Ovary (tissue), 9 donors: ENCODE results near the gene MEGF9. TPM values are rescaled to one million over a fixed set of nuclear protein-coding genes. Genes with fewer than 3 reads are reported as not detected.

Source experiments
- DNase-seq, 5 donors: peaks; one replicate each; pipeline ENCODE4 v3.0.0-alpha.2; 2019 to 2020
- H3K27ac ChIP-seq, 2 donors: fragments of 200-600 bp; one replicate each; pipeline versions ENCODE4 v1.5.1 to v1.8.0; 2019 to 2022
- H3K27me3 ChIP-seq: fragments of 200-600 bp; one replicate; pipeline ENCODE4 v1.8.0; 2022
- H3K36me3 ChIP-seq: fragments of 200-600 bp; sonication (generic); one replicate; pipeline ENCODE4 v1.5.1; 2019
- H3K4me1 ChIP-seq: one replicate; pipeline ENCODE4 v1.8.1; 2013; ENCODE audit warnings: mild to moderate bottlenecking, moderate library complexity; ENCODE audit not compliant: insufficient read depth
- H3K4me3 ChIP-seq: fragments of 200-600 bp; sonication (generic); one replicate; pipeline ENCODE4 v1.5.1; 2017
- H3K9me3 ChIP-seq, 2 donors: fragments of 200-600 bp in 1 of 2; sonication (generic) in 1 of 2; one replicate each; pipeline versions ENCODE4 v1.5.1 to v1.8.1; 2013 to 2019; ENCODE audit warnings: mild to moderate bottlenecking in 1 of 2, moderate library complexity in 1 of 2
- CTCF ChIP-seq, 3 donors: fragments of 450-650 bp in 2 of 3; fragments of 200-600 bp in 1 of 3; IDR thresholded peaks; one replicate each; pipeline versions ENCODE4 v1.5.1 to v1.8.0; 2016 to 2022; ENCODE audit warnings: antibody characterized with exemption in 3 of 3, mild to moderate bottlenecking in 1 of 3
- EP300 ChIP-seq: sonication (generic); formaldehyde crosslinking; IDR thresholded peaks from one replicate; pipeline ENCODE4 v1.6.1; 2017; ENCODE audit warnings: antibody characterized with exemption
- POLR2A ChIP-seq: fragments of 450-650 bp; IDR thresholded peaks from one replicate; pipeline ENCODE4 v1.6.1; 2017; ENCODE audit warnings: antibody characterized with exemption, mild to moderate bottlenecking, moderate library complexity
- WGBS, 3 donors: extraction: QIAGEN DNeasy Blood & Tissue Kit in 1 of 3; methylation state at CpG; one replicate each; pipeline versions ENCODE4 v1.1.5 to v1.1.7; 2013 to 2017; 5-methylcytosine and 5-hydroxymethylcytosine counted together
- intact Hi-C, 4 donors: fragments of 100-400 bp; cut with DNase I; formaldehyde crosslinking; loops; one replicate each; pipeline versions ENCODE4 v1.11.0 to v1.15.1; 2022 to 2023
- polyA plus RNA-seq, 2 donors: library from polyadenylated mRNA; stranded (reverse); fragments of 200-250 nt in 1 of 2; fragments of 350-450 nt in 1 of 2; fragmentation: Illumina TruSeq in 1 of 2; extraction: RNeasy Lipid Tissue Mini Kit (QIAGEN cat#74804) in 1 of 2; gene quantifications; one replicate each; pipeline ENCODE4 v1.2.3, GENCODE V29; 2013 to 2014
- total RNA-seq, 7 donors: library from RNA; depleted of rRNA in 2 of 7; stranded (reverse); fragments of >200 nt in 2 of 7; fragmentation: NEBNext Ultra II Directional in 3 of 7; extraction: Animal tissue kit (Norgen Biotek cat#: 25700) in 3 of 7; gene quantifications; one replicate each; pipeline versions ENCODE4 v1.1.0 to v1.2.4, GENCODE V29; 2016 to 2023
- donor health status: DM: no; HTN: no; CAD: no; lungs with moderate emphysema.
- donor health status: DM: no; HTN: no; CAD: no.
- donor health status: Bipolar disorder and iron deficiency.
- donor health status: DM: yes; HTN: yes; CAD: no.
- donor health status: DM: no; HTN: no; CAD: no.
- donor health status: DM: yes; HTN: yes; CAD: no.

The MEGF9 gene
- total and polyA plus RNA-seq, 9 donors = 9.9 to 27.3 (median 14.6) TPM

GRCh38 chr9:120653762-120654161, 60.5 kb downstream of the MEGF9 start:
- Histone ChIP-seq H3K36me3 (no peaks in the 10 kb centered on the region), H3K4me3 (no peak overlapping the region), H3K27ac (no peak overlapping the region), H3K4me1 (no peaks in the 10 kb centered on the region), H3K9me3 (no peaks in the 10 kb centered on the region), H3K27me3 (no peaks in the 10 kb centered on the region)
- TF ChIP-seq EP300 = no peak
- no peak for TF ChIP-seq CTCF (IDR thresholded peaks at IDR 0.05)
- TF ChIP-seq POLR2A = no peak
- intact Hi-C loops = no loop called here
- DNase-seq = no peak
- 88 to 92% (median 88%) methylated on average over 1 of the region's 1 CpG for WGBS, 3 donors

GRCh38 chr9:120652934-120653333, 61.3 kb downstream of the MEGF9 start:
- Histone ChIP-seq H3K9me3 (no peaks in the 10 kb centered on the region), H3K27me3 (no peaks in the 10 kb centered on the region), H3K27ac (no peak overlapping the region), H3K36me3 (no peaks in the 10 kb centered on the region), H3K4me1 (no peaks in the 10 kb centered on the region), H3K4me3 (no peak overlapping the region)
- DNase-seq = no peak
- intact Hi-C loops = no loop called here
- 97 to 98% (median 98%) methylated on average over 2 of the region's 2 CpGs for WGBS, 3 donors
- no peak for TF ChIP-seq POLR2A
- TF ChIP-seq EP300 = no peak
- no peak for TF ChIP-seq CTCF (IDR thresholded peaks at IDR 0.05)

GRCh38 chr9:120650352-120650751, 63.9 kb downstream of the MEGF9 start:
- Histone ChIP-seq H3K9me3 (no peaks in the 10 kb centered on the region), H3K36me3 (no peaks in the 10 kb centered on the region), H3K4me1 (no peaks in the 10 kb centered on the region), H3K4me3 (no peak overlapping the region), H3K27ac (no peak overlapping the region), H3K27me3 (no peaks in the 10 kb centered on the region)
- intact Hi-C loops = no loop called here
- TF ChIP-seq EP300 (no peak), CTCF (IDR thresholded peaks at IDR 0.05) (no peak)
- WGBS, 3 donors = 94 to 100% (median 98%) methylated on average over 1 of the region's 1 CpG
- DNase-seq = no peak

- WGBS, 3 donors = 90 to 96% (median 93%) methylated on average over 3 of the region's 3 CpGs
- intact Hi-C loops = no loop called here
Measured at GRCh38 chr9:120648581-120649197, 65.6 kb downstream of the MEGF9 start.

More at GRCh38 chr9:120648581-120649197, 65.6 kb downstream of the MEGF9 start:
- Histone ChIP-seq H3K4me3 (no peak overlapping the region), H3K4me1 (no peaks in the 10 kb centered on the region), H3K27ac (no peak overlapping the region), H3K9me3 (no peaks in the 10 kb centered on the region), H3K36me3 (no peaks in the 10 kb centered on the region), H3K27me3 (no peaks in the 10 kb centered on the region)
- no peak for TF ChIP-seq CTCF (IDR thresholded peaks at IDR 0.05)
- no peak for TF ChIP-seq EP300
- no peak for TF ChIP-seq POLR2A
- DNase-seq = no peak
